ENCODE results near the gene SMAGP.

SMAGP gene

GRCh38 chr12:51195841-51196240, 74.4 kb downstream of the SMAGP start:
- DNase-seq (ENCODE audit: low read depth), result no peak
